Measurements from ENCODE around the gene DIP2B. TPM values are rescaled to one million over a fixed set of nuclear protein-coding genes. Genes with fewer than 3 reads are reported as not detected.

The DIP2B gene
- total RNA-seq, 1 donor from 2014 or later = 21.1 TPM

DNA sequence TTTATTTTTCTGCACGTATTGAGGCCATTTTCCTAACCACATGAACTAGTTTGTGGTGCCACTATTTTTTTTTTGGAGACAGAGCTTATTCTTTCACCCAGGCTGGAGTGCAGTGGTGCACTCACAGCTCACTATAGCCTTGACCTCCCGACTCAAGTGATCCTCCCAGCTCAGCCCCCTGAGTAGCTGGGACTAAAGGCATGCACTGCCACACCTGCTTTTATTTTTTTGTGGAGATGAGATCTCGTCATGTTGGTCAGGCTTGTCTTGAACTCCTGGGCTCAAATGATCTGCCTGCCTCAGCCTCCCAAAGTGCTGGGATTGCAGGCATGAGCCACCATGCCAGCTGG lies 60.1 kb downstream of the DIP2B start:
- TF ChIP-seq, protein P1, sequence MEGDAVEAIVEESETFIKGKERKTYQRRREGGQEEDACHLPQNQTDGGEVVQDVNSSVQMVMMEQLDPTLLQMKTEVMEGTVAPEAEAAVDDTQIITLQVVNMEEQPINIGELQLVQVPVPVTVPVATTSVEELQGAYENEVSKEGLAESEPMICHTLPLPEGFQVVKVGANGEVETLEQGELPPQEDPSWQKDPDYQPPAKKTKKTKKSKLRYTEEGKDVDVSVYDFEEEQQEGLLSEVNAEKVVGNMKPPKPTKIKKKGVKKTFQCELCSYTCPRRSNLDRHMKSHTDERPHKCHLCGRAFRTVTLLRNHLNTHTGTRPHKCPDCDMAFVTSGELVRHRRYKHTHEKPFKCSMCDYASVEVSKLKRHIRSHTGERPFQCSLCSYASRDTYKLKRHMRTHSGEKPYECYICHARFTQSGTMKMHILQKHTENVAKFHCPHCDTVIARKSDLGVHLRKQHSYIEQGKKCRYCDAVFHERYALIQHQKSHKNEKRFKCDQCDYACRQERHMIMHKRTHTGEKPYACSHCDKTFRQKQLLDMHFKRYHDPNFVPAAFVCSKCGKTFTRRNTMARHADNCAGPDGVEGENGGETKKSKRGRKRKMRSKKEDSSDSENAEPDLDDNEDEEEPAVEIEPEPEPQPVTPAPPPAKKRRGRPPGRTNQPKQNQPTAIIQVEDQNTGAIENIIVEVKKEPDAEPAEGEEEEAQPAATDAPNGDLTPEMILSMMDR (IDR thresholded peaks at IDR 0.05; ENCODE audit: insufficient read depth, low read length, severe bottlenecking) = no peak
- FAIRE-seq = no peak
- no peak for DNase-seq (ENCODE audit: low read depth)
- H3K27me3 ChIP-seq (ENCODE audit: control insufficient read depth, insufficient read depth, low read length) = no peaks in the 10 kb centered on the region
- H3K4me3 ChIP-seq (ENCODE audit: low read depth, low read length) = no peak overlapping the region
- H3K36me3 ChIP-seq (ENCODE audit: control insufficient read depth, insufficient read depth, low read length) = no peaks in the 10 kb centered on the region

DNA sequence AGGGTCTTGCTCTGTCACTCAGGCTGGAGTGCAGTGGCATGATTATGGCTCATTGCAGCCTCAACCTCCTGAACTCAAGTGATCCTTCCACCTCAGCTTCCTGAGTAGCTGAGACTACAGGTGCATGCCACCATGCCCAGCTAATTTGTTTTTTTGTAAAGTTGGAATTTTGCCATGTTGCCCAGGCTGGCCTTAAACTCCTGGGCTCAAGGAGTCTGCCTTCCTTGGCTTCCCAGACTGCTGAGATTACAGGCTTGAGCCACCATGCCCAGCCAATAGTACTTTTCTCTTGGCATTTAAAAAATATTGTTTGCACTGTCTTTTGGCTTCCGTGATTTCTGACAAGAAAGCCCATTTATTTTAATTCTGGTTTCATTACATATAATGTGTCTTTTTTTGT lies 61.3 kb downstream of the DIP2B start:
- no peaks in the 10 kb centered on the region for H3K27me3 ChIP-seq (ENCODE audit: control insufficient read depth, insufficient read depth, low read length)
- TF ChIP-seq, protein P1 (IDR thresholded peaks at IDR 0.05; ENCODE audit: insufficient read depth, low read length, severe bottlenecking) = no peak
- H3K4me3 ChIP-seq (ENCODE audit: low read depth, low read length) = no peak overlapping the region
- no peaks in the 10 kb centered on the region for H3K36me3 ChIP-seq (ENCODE audit: control insufficient read depth, insufficient read depth, low read length)
- FAIRE-seq = no peak
- DNase-seq (ENCODE audit: low read depth) = no peak

DNA sequence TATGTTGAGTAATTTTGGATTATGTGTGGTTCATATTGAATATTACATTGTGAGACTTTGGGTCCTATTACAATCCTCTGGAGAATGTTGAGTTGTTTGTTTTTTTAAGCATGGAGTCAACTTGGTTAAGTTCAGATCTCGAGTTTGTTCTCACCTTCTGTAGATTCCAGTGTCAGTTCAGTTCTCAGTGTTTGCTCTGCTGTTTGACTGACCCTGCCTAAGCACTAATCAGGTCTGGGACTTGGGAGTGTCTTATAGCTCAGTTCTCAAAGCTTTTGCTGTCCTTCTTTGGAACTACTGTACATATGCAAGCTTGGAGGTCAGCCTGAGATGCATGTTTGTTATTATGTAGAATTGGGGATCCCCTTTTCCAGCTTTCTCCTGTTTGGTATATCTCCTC lies 63.1 kb downstream of the DIP2B start:
- FAIRE-seq (no peak), DNase-seq (ENCODE audit: low read depth) (no peak)
- TF ChIP-seq, protein P1 (IDR thresholded peaks at IDR 0.05; ENCODE audit: insufficient read depth, low read length, severe bottlenecking) = no peak
- no peak overlapping the region for H3K4me3 ChIP-seq (ENCODE audit: low read depth, low read length)
- H3K36me3 ChIP-seq (ENCODE audit: control insufficient read depth, insufficient read depth, low read length) = no peaks in the 10 kb centered on the region
- H3K27me3 ChIP-seq (ENCODE audit: control insufficient read depth, insufficient read depth, low read length) = no peaks in the 10 kb centered on the region

DNA sequence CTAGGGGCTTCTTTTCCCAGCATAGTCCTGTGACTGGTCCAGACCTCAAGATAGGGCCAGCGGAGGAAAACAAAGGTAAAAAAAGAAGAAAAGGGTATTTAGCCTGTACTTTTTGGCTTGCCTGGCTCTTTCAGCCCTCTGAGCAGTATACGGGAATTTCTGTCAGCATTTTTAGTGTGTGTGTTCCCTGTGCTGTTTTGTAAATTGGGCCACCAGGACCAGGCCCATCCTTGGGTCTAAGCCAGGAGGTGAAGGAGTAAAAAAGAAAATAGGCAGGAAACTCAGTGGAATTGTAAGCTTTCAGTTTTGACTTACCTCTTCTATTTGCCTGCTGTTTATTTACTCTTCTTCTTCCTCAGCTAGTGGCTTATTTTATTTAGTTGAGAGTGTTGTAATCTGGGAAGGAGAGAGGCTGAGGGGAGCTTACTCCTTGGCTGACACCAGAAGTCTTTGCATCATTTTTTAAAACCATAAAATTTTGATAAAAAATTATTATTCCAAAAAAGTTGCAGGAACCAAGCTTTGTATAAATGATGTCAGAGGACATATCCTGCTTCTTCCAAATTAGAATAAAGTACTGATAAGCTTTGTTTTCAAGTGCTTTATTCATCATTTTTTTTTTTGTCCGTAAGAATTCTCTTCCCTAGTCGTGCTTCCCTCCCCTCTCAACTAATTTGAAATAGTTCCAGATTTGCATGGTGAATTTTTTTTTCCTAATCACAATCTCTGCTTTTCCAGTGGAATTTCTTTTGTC lies 63.7 kb downstream of the DIP2B start:
- Histone ChIP-seq H3K36me3 (ENCODE audit: control insufficient read depth, insufficient read depth, low read length) (no peaks in the 10 kb centered on the region), H3K4me3 (ENCODE audit: low read depth, low read length) (no peak overlapping the region), H3K27me3 (ENCODE audit: control insufficient read depth, insufficient read depth, low read length) (no peaks in the 10 kb centered on the region)
- FAIRE-seq (no peak), DNase-seq (ENCODE audit: low read depth) (no peak)
- TF ChIP-seq, protein P1 (IDR thresholded peaks at IDR 0.05; ENCODE audit: insufficient read depth, low read length, severe bottlenecking) = no peak

DNA sequence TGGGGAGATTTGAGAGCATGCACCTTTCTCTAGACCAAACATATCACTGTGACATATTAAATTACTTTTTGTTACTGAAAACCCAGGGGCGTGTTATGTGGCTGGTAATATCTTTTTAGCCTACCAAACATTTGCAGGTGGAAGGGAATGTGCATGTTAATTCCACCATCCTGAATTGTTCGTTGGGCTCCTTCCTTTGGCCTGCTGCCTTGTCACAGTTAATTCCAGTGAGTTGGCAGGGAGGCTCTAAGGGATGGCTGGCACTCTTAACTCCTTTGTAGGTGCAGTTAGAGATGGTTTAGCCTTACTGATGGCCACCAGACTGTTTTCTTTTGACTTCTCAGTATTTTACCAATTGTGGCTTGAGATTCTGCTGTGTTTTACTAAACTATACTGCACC lies 64.5 kb downstream of the DIP2B start:
- FAIRE-seq = no peak
- DNase-seq (ENCODE audit: low read depth) = no peak
- TF ChIP-seq, protein P1 (IDR thresholded peaks at IDR 0.05; ENCODE audit: insufficient read depth, low read length, severe bottlenecking) = no peak
- Histone ChIP-seq H3K27me3 (ENCODE audit: control insufficient read depth, insufficient read depth, low read length) (no peaks in the 10 kb centered on the region), H3K36me3 (ENCODE audit: control insufficient read depth, insufficient read depth, low read length) (no peaks in the 10 kb centered on the region), H3K4me3 (ENCODE audit: low read depth, low read length) (no peak overlapping the region)

DNA sequence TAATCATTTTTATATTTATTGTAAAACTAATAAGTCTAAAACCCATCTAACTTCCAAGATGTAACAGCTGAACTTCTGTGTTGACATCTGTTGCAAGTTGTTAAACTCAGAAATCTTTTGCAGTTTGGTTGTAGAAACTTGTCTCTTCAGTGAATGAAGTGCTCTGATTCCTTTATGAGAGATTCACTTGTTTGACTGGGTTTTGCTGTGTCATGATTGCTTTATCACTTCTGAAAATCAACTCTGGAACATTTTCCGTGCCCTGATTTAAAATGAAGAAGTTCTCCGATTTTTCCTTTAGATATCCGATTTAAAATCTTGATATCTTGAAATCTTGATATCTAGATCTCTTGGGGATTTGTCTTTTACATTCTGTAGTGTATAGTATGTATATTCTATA lies 65.1 kb downstream of the DIP2B start:
- no peak for FAIRE-seq
- no peak for DNase-seq (ENCODE audit: low read depth)
- TF ChIP-seq, protein P1 (IDR thresholded peaks at IDR 0.05; ENCODE audit: insufficient read depth, low read length, severe bottlenecking) = no peak

More for the DNA sequence above, 65.1 kb downstream of the DIP2B start:
- Histone ChIP-seq H3K4me3 (ENCODE audit: low read depth, low read length) (no peak overlapping the region), H3K27me3 (ENCODE audit: control insufficient read depth, insufficient read depth, low read length) (no peaks in the 10 kb centered on the region), H3K36me3 (ENCODE audit: control insufficient read depth, insufficient read depth, low read length) (no peaks in the 10 kb centered on the region)
